ENCODE data around the gene ZNF710. TPM values are rescaled to one million over a fixed set of nuclear protein-coding genes. Genes with fewer than 3 reads are reported as not detected.

The ZNF710 gene
- total RNA-seq, 1 donor from 2014 or later: 25.2 TPM

DNA sequence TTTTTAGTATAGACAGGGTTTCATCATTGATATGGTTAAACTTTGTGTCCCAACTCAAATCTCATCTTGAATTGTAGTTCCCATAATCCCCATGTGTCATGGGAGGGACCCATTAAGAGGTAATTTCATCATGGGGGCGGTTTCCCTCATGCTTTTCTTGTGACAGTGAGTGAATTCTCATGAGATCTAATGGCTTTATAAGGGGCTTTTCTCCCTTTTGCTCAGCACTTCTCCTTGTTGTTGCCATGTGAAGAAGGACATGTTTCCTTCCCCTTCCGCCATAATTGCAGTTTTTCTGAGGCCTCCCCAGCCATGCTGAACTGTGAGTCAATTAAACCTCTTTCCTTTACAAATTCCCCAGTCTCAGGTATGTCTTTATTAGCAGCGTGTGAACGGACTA, 20.2 kb upstream of the ZNF710 start:
- peaks cover 2% of the 10 kb centered on the region for H3K27me3 Mint-ChIP-seq (ENCODE audit: unreplicated experiment)
- TF ChIP-seq, protein P1, sequence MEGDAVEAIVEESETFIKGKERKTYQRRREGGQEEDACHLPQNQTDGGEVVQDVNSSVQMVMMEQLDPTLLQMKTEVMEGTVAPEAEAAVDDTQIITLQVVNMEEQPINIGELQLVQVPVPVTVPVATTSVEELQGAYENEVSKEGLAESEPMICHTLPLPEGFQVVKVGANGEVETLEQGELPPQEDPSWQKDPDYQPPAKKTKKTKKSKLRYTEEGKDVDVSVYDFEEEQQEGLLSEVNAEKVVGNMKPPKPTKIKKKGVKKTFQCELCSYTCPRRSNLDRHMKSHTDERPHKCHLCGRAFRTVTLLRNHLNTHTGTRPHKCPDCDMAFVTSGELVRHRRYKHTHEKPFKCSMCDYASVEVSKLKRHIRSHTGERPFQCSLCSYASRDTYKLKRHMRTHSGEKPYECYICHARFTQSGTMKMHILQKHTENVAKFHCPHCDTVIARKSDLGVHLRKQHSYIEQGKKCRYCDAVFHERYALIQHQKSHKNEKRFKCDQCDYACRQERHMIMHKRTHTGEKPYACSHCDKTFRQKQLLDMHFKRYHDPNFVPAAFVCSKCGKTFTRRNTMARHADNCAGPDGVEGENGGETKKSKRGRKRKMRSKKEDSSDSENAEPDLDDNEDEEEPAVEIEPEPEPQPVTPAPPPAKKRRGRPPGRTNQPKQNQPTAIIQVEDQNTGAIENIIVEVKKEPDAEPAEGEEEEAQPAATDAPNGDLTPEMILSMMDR (IDR thresholded peaks at IDR 0.05; ENCODE audit: partially characterized antibody, unreplicated experiment): no peak
- no peak for DNase-seq
- H3K36me3 Mint-ChIP-seq (ENCODE audit: unreplicated experiment): no peaks in the 10 kb centered on the region
- H3K4me1 Mint-ChIP-seq (ENCODE audit: low read depth, unreplicated experiment): no peaks in the 10 kb centered on the region
- no peak overlapping the region for H3K4me3 Mint-ChIP-seq (ENCODE audit: unreplicated experiment)
- peaks cover 5% of the 10 kb centered on the region for H3K9me3 Mint-ChIP-seq (ENCODE audit: unreplicated experiment)
- no peak overlapping the region for H3K27ac Mint-ChIP-seq (ENCODE audit: unreplicated experiment)

DNA sequence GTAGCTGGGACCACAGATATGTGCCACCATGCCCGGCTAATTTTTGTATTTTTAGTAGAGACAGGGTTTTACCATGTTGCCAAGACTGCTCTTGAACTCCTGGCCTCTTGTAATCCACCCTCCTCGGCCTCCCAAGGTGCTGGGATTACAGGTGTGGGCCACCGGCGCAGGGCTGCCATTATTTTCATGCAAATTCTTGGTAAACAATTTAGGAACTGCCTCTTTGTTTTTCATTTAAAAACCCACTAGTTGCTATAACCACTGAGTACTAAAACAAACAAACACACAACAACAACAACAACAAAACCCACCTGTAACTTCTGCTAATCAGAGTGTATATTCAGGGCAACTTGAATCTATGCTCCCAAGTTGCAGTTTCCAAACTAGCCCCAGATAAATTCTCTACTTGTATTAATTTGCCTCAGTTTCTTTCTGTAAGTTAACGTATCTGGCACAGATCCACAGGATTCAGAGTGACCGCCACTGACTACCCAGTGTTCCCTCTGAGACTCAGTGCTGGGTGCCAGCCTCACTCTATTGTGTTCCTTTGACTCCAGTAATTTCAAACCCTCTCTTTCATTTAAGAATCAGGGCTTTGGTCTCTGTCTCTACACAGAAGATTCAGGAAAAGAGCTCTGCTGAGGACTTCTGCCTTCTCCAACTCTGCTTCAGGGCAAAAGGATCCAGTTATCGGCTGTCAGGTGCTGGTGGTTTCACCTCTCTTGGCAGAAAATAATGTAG, 18.6 kb upstream of the ZNF710 start:
- H3K27me3 Mint-ChIP-seq (ENCODE audit: unreplicated experiment): peaks cover 2% of the 10 kb centered on the region
- no peaks in the 10 kb centered on the region for H3K36me3 Mint-ChIP-seq (ENCODE audit: unreplicated experiment)
- H3K4me1 Mint-ChIP-seq (ENCODE audit: low read depth, unreplicated experiment): no peaks in the 10 kb centered on the region
- peaks cover 4% of the 10 kb centered on the region for H3K9me3 Mint-ChIP-seq (ENCODE audit: unreplicated experiment)
- H3K4me3 Mint-ChIP-seq (ENCODE audit: unreplicated experiment): no peak overlapping the region
- DNase-seq: no peak
- TF ChIP-seq, protein P1 (IDR thresholded peaks at IDR 0.05; ENCODE audit: partially characterized antibody, unreplicated experiment): no peak
- no peak overlapping the region for H3K27ac Mint-ChIP-seq (ENCODE audit: unreplicated experiment)

- DNase-seq: no peak
- Mint-ChIP-seq H3K27ac (ENCODE audit: unreplicated experiment) (no peak overlapping the region), H3K4me3 (ENCODE audit: unreplicated experiment) (no peak overlapping the region), H3K36me3 (ENCODE audit: unreplicated experiment) (no peaks in the 10 kb centered on the region), H3K27me3 (ENCODE audit: unreplicated experiment) (no peaks in the 10 kb centered on the region), H3K4me1 (ENCODE audit: low read depth, unreplicated experiment) (no peaks in the 10 kb centered on the region), H3K9me3 (ENCODE audit: unreplicated experiment) (peaks cover 4% of the 10 kb centered on the region)
- TF ChIP-seq, protein P1 (IDR thresholded peaks at IDR 0.05; ENCODE audit: partially characterized antibody, unreplicated experiment): no peak
These were observed 17.1 kb upstream of the ZNF710 start for GRCh38 chr15:89984001-89984400.

DNA sequence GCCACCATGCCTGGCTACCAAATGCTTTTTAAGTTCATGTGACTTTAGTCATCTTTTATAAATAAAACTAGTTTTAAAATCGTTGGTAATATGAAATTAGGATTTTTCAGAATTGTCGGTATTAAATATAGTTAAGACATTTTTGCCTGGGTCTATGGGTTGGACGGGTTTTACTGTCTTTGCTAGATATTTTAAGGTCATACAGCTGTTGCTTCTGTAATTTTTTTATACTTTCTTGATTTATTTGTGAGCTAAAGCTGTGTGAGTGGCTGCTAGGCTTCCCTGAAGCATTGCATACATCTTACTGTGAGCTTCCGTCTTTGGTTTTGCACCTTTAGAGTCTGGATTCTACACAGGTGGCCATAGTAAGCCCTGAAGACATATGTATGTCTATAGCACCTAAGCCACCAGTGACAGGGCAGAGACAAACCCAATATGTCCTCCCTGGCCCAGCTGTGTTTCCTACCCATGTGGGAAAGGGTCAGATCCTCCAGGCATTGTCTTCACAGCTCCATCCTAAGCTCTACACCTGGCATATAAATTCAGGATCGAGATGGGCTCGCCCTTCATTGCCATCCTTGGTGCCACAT, 16.6 kb upstream of the ZNF710 start:
- H3K36me3 Mint-ChIP-seq (ENCODE audit: unreplicated experiment): no peaks in the 10 kb centered on the region
- TF ChIP-seq, protein P1 (IDR thresholded peaks at IDR 0.05; ENCODE audit: partially characterized antibody, unreplicated experiment): no peak
- no peaks in the 10 kb centered on the region for H3K27me3 Mint-ChIP-seq (ENCODE audit: unreplicated experiment)
- H3K9me3 Mint-ChIP-seq (ENCODE audit: unreplicated experiment): peaks cover 4% of the 10 kb centered on the region
- no peak overlapping the region for H3K4me3 Mint-ChIP-seq (ENCODE audit: unreplicated experiment)
- DNase-seq: no peak
- no peaks in the 10 kb centered on the region for H3K4me1 Mint-ChIP-seq (ENCODE audit: low read depth, unreplicated experiment)
- no peak overlapping the region for H3K27ac Mint-ChIP-seq (ENCODE audit: unreplicated experiment)

DNA sequence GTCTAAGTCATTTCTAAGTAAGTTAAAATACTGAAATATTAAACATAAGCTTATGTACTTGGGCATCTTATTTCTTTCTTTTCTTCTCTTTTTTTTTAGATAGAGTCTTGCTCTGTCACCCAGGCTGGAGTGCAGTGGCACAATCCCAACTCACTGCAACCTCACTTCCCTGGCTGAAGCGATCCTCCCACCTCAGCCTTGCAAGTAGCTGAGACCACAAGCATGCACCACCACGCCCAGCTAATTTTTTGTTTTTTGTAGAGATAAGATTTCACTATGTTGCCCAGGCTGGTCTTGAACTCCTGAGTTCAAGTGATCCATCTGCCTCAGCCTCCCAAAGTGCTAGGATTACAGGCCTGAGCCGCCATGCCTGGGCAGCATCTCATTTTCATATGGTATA, 16.0 kb upstream of the ZNF710 start:
- H3K36me3 Mint-ChIP-seq (ENCODE audit: unreplicated experiment): no peaks in the 10 kb centered on the region
- no peak overlapping the region for H3K27ac Mint-ChIP-seq (ENCODE audit: unreplicated experiment)
- H3K4me1 Mint-ChIP-seq (ENCODE audit: low read depth, unreplicated experiment): no peaks in the 10 kb centered on the region
- no peak overlapping the region for H3K4me3 Mint-ChIP-seq (ENCODE audit: unreplicated experiment)
- H3K27me3 Mint-ChIP-seq (ENCODE audit: unreplicated experiment): no peaks in the 10 kb centered on the region
- no peak for DNase-seq
- peaks cover 4% of the 10 kb centered on the region for H3K9me3 Mint-ChIP-seq (ENCODE audit: unreplicated experiment)
- TF ChIP-seq, protein P1 (IDR thresholded peaks at IDR 0.05; ENCODE audit: partially characterized antibody, unreplicated experiment): no peak

Measured in glutamatergic neuron (in vitro differentiated cells).